GM18502 (cell line): Measurements from ENCODE around the gene VARS2.
"Not testable (repeated sequence)": the region's sequence is repeated elsewhere in the genome, so short reads cannot be mapped to it uniquely, and the experiment has no call there.

Experiments
- ATAC-seq: cut with Tn5 transposase; IDR thresholded peaks from one replicate; pipeline ENCODE4 v1.9.1; 2021; ENCODE audit warnings: mild to moderate bottlenecking; ENCODE audit not compliant: unreplicated experiment, poor library complexity

VARS2 gene

DNA sequence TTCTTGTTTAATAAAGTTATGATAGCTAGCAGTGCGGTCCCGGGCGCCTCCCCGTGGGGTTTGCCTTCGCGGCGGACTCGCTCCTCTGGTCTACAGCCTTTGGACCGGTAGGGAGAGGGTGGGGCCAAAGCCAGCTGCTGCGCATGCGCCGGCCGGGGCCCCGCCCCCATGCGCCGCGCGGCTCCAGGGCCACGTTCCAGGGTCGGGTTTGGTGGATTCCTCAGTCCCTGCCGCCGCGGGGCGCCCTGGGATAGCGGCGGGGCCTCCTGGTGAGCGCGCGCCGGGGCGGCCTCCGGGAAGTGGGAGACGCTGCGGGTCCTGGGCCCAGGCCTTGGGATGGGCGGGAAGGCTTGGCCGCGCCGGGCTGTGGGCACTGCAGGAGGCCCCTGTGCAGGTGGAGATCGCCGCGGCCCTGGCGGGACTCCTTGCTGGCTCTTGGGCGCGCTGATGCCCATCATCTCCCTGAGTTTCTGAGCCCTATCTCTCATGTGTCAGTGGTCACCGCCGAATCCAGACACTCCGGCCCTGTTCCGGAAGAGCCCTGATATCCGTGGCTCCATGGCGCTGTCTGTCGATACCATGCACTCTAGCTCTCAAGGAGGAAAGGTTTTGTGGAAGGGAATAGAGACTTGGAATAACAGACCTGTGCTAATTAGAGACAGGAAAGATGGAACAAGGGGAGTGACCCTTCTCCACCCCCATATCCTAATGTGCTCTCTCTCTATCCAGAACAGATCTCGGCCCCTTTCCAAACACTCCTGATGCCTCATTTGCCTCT is at the start of gene VARS2:
Gene VARS2 (plus strand): TSS at position 163 of the 778 bp plus-strand sequence. CDS start 599 bp downstream, at position 762.
- ATAC-seq: peak; percentile 84

DNA sequence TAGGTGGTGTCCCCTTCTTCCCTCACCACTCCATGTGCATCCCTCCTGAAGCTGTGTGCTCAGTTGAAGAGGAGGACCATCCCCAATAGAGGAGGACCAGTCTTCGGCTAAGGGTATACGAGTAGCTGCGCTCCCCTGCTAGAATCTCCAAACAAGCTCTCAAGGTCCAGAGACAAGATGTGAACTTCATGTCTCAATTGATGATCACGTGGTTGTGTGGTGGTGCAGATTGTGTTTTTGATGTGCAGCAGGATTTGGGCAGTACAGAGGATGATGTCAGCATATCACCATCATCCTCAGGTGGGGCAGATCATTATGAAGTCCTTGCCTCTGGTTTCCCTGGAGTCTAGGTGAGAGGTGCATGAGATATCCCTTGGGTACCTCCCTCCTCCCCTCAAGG is 49.7 kb upstream of the VARS2 start:
- ATAC-seq: no peak

DNA sequence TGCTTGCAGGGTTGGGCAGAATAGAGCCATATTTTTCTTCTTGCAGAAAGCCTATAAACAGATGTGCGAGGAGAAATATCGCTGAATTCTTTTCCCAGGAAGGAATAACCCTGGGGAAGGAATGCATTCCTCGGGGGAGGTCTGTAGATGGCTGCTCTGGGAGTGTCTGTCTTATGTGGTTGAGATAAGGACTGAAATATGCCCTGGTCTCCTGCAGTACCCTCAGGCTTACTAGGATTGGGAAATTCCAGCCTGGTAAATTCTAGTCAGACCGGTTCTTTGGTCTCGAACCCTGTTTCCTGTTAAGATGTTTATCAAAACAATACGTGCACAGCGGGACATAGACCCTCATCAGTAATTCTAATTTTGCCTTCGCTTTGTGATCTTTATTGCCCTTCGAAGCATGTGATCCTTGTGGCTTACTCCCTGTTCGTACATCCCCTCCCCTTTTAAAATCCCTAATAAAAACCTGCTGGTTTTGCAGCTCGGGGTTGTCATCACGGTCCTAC is 44.7 kb upstream of the VARS2 start:
- ATAC-seq: not testable (repeated sequence)

DNA sequence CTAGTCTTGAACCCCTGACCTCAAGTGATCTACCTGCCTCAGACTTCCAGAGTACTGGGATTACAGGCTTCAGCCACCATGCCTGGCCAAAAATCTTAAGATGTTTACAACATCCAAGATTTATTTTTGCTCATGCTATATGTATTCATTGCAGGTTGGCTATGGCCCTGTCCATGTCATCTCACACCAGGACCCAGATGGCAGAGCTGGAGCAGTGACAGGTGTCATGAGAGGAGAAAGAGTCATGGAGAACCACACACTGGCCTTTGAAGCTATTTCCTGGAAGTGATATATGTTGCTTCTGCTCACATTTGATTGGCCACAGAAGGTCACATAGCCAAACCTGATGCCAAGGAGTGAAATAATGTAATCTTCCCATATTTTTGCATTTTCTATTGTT is 43.5 kb upstream of the VARS2 start:
- ATAC-seq: no peak

DNA sequence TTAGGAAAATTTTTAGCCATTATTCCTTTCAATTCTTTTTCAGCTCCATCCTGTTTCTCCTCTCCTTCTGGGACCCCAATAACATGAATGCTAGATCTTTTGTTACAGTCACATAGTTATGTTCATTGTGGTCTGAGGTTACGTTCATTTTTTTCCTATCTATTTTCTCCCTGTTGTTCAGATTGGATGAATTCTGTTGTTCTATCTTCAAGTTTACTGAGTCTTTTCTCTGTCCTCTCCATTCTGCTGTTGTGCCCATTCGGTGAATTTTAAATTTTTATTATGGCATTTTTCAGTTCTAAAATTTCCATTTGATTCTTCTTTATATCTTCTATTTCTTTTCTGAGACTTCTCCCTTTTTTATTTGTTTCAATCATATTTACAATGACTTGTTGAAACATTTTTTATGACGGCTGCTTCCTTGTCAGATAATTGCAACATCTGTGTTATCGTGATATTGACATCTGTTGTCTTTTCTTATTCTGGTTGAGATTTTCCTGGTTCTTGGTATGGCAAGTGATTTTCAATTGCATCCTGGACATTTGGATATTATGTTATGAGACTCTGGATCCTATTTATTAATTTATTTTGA is 42.4 kb upstream of the VARS2 start:
- no peak for ATAC-seq

DNA sequence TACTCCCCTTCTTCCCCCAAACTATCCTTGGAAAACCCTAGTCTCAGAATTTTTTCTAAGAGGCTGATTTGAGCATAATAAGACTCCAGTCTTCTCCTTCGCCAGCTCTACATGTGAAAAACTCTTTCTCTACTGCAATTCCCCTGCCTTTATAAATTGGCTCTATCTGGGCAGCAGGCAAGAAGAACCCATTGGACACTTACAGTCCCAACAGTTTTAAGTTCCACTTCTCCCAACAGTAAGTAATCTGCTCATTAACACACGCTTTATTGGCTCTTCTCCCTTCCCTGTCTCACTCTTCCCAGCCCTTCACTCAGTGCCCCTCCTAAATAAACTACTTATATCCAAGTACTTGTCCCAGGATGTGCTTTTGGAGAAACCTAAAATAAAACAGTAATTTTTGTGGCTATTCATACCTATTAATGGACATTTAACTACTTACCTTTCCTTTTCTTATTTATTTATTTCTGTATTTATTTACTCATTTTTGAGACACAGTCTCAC is 40.8 kb upstream of the VARS2 start:
- no peak for ATAC-seq

DNA sequence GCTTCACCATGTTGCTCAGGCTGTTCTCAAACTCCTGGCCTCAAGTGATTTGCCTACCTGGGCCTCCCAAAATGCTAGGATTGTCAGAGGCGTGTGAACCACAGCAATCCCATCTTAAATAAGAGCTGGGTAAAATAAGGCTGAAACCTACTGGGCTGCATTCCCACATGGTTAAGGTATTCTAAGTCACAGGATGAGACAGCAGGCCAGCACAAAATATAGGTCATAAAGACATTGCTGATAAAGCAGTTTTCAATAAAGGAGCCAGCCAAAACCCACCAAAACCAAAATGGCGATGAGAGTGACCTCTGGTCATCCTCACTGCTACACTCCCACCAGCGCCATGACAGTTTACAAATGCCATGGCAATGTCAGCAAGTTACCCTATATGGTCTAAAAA is 40.2 kb upstream of the VARS2 start:
- ATAC-seq: not testable (repeated sequence)

DNA sequence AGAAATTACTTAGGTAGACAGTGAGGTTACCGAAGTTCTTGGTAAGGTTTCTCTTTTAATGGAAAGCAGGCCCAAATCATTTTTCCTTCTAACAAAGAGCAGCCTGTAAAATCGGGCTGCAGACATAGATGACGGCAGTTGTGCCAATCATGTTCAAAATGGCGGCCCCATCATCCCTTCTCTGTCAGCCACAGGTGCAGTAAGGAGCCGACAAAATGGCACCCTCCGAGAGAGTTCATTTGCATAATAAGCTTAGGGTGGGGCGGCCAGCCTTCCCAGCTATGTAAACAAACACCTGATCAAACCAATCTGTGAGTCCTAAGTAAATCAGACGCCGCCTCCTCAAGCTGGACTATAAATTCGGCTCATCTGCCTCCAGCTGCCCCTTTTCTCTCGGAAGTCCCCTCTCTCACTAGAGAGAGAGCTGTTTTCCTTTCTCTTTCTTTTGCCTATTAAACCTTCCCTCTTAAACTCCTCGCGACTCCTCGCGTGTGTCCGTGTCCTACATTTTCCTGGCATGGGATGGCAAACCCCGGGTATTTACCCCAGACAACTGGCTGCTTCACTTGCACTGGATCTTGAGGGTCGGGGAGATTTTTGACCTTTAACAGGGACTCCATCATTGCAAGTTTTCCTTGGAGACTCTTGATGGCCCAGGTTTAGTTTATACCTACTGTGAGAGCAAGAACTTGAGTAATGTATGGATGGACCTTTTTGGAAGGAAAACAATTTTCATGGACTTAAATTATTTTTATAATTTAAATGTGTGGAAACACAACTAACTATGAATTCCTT is 38.6 kb upstream of the VARS2 start:
- ATAC-seq: no peak

DNA sequence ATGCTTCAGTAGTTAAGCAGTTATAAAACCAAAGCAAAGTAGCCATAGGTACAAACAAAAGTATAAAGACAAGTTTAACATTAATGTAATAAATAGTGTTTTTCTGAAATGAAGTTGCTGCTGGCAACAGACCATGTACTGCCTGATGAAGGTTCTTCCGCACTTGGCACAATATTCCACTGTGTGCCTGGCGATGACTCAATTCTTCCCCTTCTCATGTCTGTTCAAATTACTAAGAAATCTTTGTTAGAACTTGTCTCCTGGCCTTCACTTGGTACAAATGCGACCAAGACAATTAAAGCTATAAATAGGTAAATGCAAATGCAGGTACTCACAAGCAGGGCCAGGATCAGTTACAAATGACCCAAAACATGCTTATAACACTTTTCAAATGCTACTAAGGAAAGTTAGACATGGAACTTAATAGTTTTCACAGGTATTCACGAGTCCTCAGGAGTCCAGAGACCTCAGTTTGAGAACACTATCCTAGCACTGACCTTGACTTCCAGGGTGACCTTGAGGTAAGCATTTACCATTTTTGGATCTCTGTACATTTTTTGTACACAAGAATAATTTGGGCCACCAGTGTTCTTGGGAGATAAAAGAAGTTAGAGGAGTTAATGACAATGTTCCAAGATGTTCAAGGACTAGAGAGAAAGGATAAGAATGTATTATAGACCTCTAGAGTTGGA is 37.9 kb upstream of the VARS2 start:
- ATAC-seq: no peak

DNA sequence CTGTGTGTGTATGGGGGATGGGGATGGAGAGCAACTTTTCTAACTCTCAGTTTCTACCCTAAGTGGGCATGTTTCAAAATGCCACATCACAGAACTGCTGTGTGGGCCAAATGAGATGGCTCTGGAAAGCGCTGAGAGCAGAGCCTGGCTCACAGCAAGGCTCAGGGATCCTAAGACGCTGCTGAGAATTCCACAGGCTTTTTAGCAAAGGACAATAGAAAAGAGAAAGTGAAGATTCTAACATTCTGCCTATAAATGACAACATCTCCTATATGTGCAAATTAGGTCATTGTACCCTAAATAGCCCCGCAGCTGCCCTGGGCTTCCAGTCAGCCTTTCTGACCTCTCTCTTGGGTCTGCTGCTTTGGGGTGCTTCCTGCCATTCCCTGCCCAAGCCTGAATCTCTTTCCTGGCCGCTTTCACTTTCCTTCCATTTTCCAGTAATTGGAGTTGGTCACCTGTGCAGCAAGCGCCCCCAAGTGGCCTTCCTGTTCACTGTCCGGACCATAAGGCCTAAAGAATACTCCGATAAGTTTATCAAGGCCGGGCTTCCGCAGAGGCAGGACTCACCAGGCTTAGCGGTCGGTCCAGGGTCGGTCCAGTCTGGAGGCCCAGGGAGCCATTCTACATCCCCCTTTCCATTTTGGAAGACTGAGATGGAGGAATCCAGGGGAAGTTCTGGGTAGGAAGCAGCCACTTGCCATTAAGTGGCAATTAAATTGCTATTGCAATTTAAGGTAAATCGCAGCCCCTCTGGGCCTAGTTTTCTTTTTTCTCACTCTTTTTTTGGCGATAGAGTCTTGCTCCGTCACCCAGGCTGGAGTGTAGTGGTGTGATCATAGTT is 36.4 kb upstream of the VARS2 start:
- ATAC-seq: no peak

DNA sequence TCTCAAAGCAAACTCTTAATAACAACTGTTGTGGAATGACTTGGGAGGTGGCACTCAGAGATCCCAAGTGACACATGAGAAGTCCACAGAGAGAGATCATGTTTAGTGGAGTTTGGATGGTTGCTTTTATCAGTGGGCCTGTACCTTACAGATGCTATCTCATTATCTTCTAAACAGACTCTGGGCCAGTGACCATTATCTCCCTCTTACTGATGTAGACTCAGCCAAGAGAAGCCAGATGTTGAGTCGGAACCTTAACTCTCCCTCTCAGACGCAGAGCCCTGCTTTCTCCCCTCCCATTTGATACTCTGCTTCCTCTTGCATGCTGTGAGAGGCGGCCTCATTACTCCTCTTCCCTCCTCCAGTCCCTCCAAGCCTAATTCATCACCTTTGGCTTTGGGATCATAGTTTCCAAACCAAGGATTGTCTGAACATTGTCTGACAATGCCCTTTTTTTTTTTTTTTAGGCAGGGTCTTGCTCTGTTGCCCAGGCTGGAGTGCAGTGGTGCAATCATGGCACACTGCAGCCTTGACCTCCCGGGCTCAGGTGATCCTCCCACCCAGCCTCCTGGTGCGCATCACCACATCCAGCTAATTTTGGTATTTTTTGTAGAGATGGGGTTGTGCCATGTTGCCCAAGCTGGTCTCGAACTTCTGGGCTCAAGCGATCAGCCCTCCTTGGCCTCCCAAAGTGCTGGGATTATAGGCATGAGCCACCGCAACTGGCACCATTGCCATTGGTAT is 34.2 kb upstream of the VARS2 start:
- no peak for ATAC-seq

DNA sequence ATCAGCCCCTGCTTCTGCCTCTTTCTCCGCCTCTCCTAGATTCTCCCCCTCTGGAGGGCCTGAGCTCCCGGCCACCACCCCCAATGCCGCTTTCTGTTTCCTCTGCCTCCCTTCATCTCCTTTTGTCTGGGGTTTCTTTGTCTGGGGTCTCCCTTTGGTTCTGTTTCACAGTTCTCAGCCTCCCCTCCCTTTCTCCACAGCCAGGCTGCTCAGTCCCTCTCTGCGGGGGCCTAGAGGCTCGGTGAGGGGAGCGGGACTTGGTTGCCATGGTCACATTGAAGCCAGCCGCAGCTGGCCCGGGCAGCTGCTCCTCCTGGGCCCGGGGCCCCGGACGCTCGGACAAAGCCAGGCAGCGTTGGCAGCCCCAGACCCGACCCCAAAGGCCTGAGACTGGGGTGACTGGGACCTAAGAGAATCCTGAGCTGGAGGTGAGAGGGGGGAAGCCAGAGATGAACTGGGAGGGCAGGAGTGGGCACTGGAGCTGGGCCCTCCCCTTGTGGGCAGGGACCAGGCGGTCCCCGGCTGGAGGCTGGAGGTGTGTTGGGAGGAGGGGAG is 33.3 kb upstream of the VARS2 start:
- no peak for ATAC-seq

DNA sequence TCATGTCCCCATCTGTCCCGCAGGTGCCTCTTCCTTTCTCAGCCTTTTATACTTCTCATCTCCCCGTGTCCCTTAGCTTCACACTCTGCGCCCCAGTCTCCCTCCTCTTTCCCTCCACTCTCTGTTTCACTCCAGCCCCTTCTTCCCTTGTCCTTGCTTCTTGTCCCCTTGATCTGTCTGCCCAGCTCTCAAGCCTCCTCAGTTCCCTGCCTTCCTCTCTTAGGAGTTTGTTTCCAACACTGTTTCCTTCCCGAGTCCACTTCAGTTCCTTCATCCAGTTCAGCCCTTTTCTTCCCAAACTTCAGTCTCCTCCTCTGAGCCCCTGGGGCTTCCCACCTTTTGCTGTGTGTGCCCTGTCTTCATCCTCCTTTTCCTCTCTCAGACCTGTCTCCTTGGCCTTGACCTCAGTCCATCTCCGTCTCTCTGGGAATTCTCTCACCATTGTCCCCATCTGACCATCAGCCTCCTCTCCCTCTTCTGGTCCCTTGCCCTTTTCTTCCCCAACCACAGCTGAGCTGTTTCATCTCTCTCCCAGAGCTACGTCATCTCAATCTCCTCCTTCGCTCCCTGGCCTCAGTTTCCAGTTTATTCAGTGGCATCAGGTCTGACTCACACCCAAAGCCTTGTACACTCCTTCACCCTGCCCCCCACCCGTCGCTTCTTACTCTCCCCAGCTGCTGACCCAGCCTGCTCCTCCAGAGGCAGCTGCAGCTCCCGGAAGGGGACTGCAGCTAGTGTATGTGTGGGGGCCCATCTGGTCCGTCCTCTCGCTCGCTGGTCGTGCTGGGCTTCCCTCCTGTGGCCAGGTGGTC is 32.4 kb upstream of the VARS2 start:
- no peak for ATAC-seq

DNA sequence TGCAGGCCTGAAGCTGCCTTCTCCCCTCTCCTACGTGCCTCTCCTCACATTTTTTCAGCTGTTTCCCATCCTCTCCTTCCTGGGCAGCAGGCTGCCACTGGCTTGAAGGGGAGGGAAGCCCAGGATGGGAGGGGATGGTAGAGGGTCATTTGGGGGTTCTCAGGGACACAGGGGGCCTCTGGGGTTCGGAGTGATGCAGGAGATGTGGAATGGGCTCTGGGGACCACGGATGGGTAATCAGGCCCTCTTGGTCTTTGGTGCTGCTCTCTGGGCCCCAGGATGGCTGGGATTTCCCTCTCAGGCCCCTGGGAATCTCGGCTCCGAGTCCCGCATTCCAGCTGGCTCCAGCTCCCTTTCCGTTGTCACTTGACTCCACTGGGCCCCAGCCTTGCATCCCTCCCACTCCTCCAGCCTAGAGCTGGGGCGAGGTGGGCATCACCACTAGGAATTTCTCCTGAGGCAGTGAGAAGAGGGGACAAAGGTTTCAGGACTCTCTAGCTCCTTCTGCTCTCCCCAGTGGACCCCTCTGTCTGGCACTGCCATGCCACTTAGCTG is 31.8 kb upstream of the VARS2 start:
- no peak for ATAC-seq

DNA sequence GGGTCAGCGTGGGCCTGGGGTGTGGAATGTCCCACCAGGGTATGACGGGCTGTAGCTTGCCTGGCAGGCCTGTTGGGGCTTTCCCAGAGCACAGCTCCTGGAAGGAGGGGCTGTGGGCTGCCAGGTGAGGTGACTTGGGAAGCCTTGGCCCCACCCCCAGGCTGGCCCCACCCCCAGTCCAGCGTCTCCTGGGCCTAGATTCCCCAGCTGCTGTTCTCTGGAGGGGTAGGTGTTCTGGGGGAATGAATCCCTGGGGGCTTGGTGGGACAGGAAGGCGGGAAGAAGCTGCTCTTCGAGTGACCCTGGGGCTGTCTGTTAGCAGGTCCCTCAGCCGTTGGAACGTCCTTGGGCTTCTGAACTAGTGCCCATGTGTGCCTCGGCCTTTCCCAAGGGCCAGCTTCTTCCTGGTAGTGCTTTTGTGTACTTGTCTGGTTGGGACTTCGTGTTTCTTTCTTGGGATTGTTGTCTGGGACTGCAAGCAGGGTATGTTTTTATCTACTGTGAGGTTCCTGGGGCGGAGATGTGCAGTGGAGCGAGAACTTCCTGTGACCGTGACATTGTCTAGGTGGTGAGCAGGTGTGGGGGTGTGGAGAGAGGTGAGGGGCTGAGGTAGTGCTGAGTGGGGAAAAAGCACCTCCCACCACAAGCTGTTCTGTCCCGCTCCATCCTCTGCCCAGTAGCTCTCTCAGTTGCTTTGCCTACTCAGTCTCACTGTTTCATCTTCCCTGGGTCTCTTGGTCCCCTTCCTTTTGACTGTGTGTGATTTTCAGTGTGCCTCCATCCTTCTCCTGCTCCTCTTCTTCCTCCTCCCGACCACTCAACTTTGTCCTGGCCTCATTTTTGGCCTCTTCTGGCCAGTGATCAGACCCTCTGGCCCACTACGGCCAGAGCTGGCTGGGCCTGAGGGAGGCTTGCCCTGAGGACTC is 31.0 kb upstream of the VARS2 start:
- ATAC-seq: no peak
